GM04504 (cell line): ENCODE data around the gene OMG.
"Not testable (repeated sequence)": the region's sequence is repeated elsewhere in the genome, so short reads cannot be mapped to it uniquely, and the experiment has no call there.

Experiments
- DNase-seq: peaks from one replicate; pipeline ENCODE4 v3.0.0-alpha.2; 2012; ENCODE audit warnings: low read depth

Gene OMG

GRCh38 chr17:31308372-31309334 lies 11.6 kb upstream of the OMG start:
- DNase-seq, result no peak

- DNase-seq, result no peak
Measured at GRCh38 chr17:31307640-31308039, 10.6 kb upstream of the OMG start.

GRCh38 chr17:31299624-31300023 lies 2.6 kb upstream of the OMG start:
- no peak for DNase-seq

- DNase-seq, result no peak
Measured at GRCh38 chr17:31296142-31296541, 897 bp downstream of the OMG start.

GRCh38 chr17:31295489-31295871 lies 1.6 kb downstream of the OMG start:
- DNase-seq, result no peak

- no peak for DNase-seq
Measured at GRCh38 chr17:31294820-31295488, 2.1 kb downstream of the OMG start.

GRCh38 chr17:31294231-31294630 lies 2.8 kb downstream of the OMG start:
- DNase-seq, result no peak

GRCh38 chr17:31293581-31293980 lies 3.5 kb downstream of the OMG start:
- no peak for DNase-seq

GRCh38 chr17:31291820-31292219 lies 5.2 kb downstream of the OMG start:
- DNase-seq, result no peak

GRCh38 chr17:31289790-31290189 lies 7.2 kb downstream of the OMG start:
- DNase-seq, result no peak

GRCh38 chr17:31287932-31288331 lies 9.1 kb downstream of the OMG start:
- not testable (repeated sequence) for DNase-seq

- no peak for DNase-seq
Measured at GRCh38 chr17:31286587-31286986, 10.5 kb downstream of the OMG start.

GRCh38 chr17:31283841-31284240 lies 13.2 kb downstream of the OMG start:
- DNase-seq, result no peak

GRCh38 chr17:31281061-31281460 lies 16.0 kb downstream of the OMG start:
- DNase-seq, result no peak

- DNase-seq, result no peak
Measured at GRCh38 chr17:31279401-31279800, 17.6 kb downstream of the OMG start.

- no peak for DNase-seq
Measured at GRCh38 chr17:31275116-31275515, 21.9 kb downstream of the OMG start.

- DNase-seq, result peak; percentile 60
Measured at GRCh38 chr17:31274252-31274651, 22.8 kb downstream of the OMG start.

- no peak for DNase-seq
Measured at GRCh38 chr17:31273516-31273915, 23.5 kb downstream of the OMG start.

- no peak for DNase-seq
Measured at GRCh38 chr17:31272803-31273202, 24.2 kb downstream of the OMG start.

GRCh38 chr17:31272236-31272635 lies 24.8 kb downstream of the OMG start:
- no peak for DNase-seq

- DNase-seq, result peak; percentile 97
Measured at GRCh38 chr17:31269578-31269983, 27.5 kb downstream of the OMG start.

- DNase-seq, result no peak
Measured at GRCh38 chr17:31269036-31269577, 27.9 kb downstream of the OMG start.

GRCh38 chr17:31266042-31266441 lies 31.0 kb downstream of the OMG start:
- DNase-seq, result no peak
